ENCODE results near the gene HMG20B.

Gene HMG20B

GRCh38 chr19:3622224-3622623 is 49.5 kb downstream of the HMG20B start:
- no peak for DNase-seq

GRCh38 chr19:3623716-3624115 is 51.0 kb downstream of the HMG20B start:
- DNase-seq, result no peak

GRCh38 chr19:3625996-3626472 is 53.3 kb downstream of the HMG20B start:
- no peak for DNase-seq

- peak; percentile 98 for DNase-seq
These were observed 54.0 kb downstream of the HMG20B start, which contains the start of gene CACTIN for GRCh38 chr19:3626473-3627350. Gene CACTIN (minus strand): TSS chr19:3626790. CDS start chr19:3626762, 28 bp downstream.

GRCh38 chr19:3627351-3627723 is 54.6 kb downstream of the HMG20B start:
- DNase-seq, result no peak

Measured in femur (tissue), 1 donor.